HepG2 (cell line): ENCODE measurements around the gene ABCB6. TPM values are rescaled to one million over a fixed set of nuclear protein-coding genes. Genes with fewer than 3 reads are reported as not detected.

Source experiments
- AFF4 ChIP-seq: sonication (generic); formaldehyde crosslinking; IDR thresholded peaks from 2 replicates; pipeline ENCODE4 v1.4.0; 2020; ENCODE audit warnings: missing genetic modification reagents
- ATAD3A ChIP-seq: sonication (generic); formaldehyde crosslinking; IDR thresholded peaks from 2 replicates; pipeline ENCODE4 v1.4.0; 2020; ENCODE audit warnings: missing genetic modification reagents
- DBP ChIP-seq: sonication (generic); formaldehyde crosslinking; IDR thresholded peaks from 2 replicates; pipeline ENCODE4 v1.4.0; 2020; ENCODE audit warnings: missing genetic modification reagents; ENCODE audit errors: not compliant biosample characterization
- HOMEZ ChIP-seq: IDR thresholded peaks from 2 replicates; pipeline ENCODE4 v1.6.1; 2016; ENCODE audit warnings: low read depth
- KLF11 ChIP-seq: IDR thresholded peaks from 2 replicates; pipeline ENCODE4 v1.6.1; 2016; ENCODE audit warnings: missing compliant biosample characterization
- MEIS1 ChIP-seq: sonication (generic); formaldehyde crosslinking; IDR thresholded peaks from 2 replicates; pipeline ENCODE4 v1.9.0; 2021; ENCODE audit warnings: mild to moderate bottlenecking, missing genetic modification reagents, moderate library complexity, borderline replicate concordance
- NR2F1 ChIP-seq, 2 experiments: fragments of 450-650 bp in 1 of 2; formaldehyde crosslinking in 1 of 2; IDR thresholded peaks; 2 replicates each; pipeline versions ENCODE4 v1.5.0 to v1.6.1; 2016 to 2020; ENCODE audit warnings: mild to moderate bottlenecking in 1 of 2, missing compliant biosample characterization in 1 of 2, missing genetic modification reagents in 1 of 2, moderate library complexity in 1 of 2
- PAWR ChIP-seq: sonication (generic); formaldehyde crosslinking; IDR thresholded peaks from 2 replicates; pipeline ENCODE4 v1.4.0; 2020; ENCODE audit warnings: missing genetic modification reagents, mild to moderate bottlenecking, borderline replicate concordance
- RXRB ChIP-seq: IDR thresholded peaks from 2 replicates; pipeline ENCODE4 v1.6.1; 2016; ENCODE audit warnings: borderline replicate concordance, missing genetic modification reagents, missing compliant biosample characterization
- SNAPC2 ChIP-seq: sonication (generic); formaldehyde crosslinking; IDR thresholded peaks from 2 replicates; pipeline ENCODE4 v1.8.1; 2022; ENCODE audit warnings: mild to moderate bottlenecking, missing genetic modification reagents
- TAF1 ChIP-seq: sonication (generic); formaldehyde crosslinking; IDR thresholded peaks from 2 replicates; pipeline ENCODE4 v1.4.0; 2020; ENCODE audit warnings: missing genetic modification reagents
- TSC22D2 ChIP-seq: sonication (generic); formaldehyde crosslinking; IDR thresholded peaks from 2 replicates; pipeline ENCODE4 v1.5.1; 2020; ENCODE audit warnings: missing genetic modification reagents, mild to moderate bottlenecking, borderline replicate concordance
- ZFYVE20 ChIP-seq: sonication (generic); formaldehyde crosslinking; IDR thresholded peaks from 2 replicates; pipeline ENCODE4 v1.8.0; 2023; ENCODE audit warnings: low read depth, mild to moderate bottlenecking, moderate library complexity, missing genetic modification reagents, borderline replicate concordance
- ZNF253 ChIP-seq: sonication (generic); formaldehyde crosslinking; IDR thresholded peaks from 2 replicates; pipeline ENCODE4 v1.8.0; 2022; ENCODE audit warnings: mild to moderate bottlenecking, missing genetic modification reagents, borderline replicate concordance
- ZNF292 ChIP-seq: sonication (generic); formaldehyde crosslinking; IDR thresholded peaks from 2 replicates; pipeline ENCODE4 v1.8.1; 2022; ENCODE audit warnings: mild to moderate bottlenecking, low read depth, missing genetic modification reagents, borderline replicate concordance
- ZNF44 ChIP-seq: sonication (generic); formaldehyde crosslinking; IDR thresholded peaks from 2 replicates; pipeline ENCODE4 v1.5.1; 2020; ENCODE audit warnings: mild to moderate bottlenecking, missing genetic modification reagents
- ZNF546 ChIP-seq: sonication (generic); formaldehyde crosslinking; conservative IDR thresholded peaks from 2 replicates; pipeline ENCODE4 v1.8.1; 2023; ENCODE audit warnings: mild to moderate bottlenecking, missing genetic modification reagents
- ZNF576 ChIP-seq: sonication (generic); formaldehyde crosslinking; IDR thresholded peaks from 2 replicates; pipeline ENCODE4 v1.4.0; 2020; ENCODE audit warnings: mild to moderate bottlenecking, missing genetic modification reagents
- ZNF720 ChIP-seq: sonication (generic); formaldehyde crosslinking; IDR thresholded peaks from 2 replicates; pipeline ENCODE4 v1.4.0; 2020; ENCODE audit warnings: missing genetic modification reagents
- ZUFSP ChIP-seq: sonication (generic); formaldehyde crosslinking; IDR thresholded peaks from 2 replicates; pipeline ENCODE4 v1.9.0; 2021; ENCODE audit warnings: missing genetic modification reagents, mild to moderate bottlenecking, borderline replicate concordance
- polyA plus RNA-seq, 8 experiments: library from polyadenylated mRNA; depleted of rRNA in 3 of 8; stranded (reverse) in 7 of 8; unstranded in 1 of 8; fragments of >200 nt; fragmentation: Illumina TruSeq in 4 of 8; extraction: Trizol in 4 of 8; gene quantifications; 2 replicates each; pipeline versions ENCODE4 v1.2.1 to v1.2.3, GENCODE V29; 2011 to 2016; ENCODE audit warnings: low read depth in 4 of 8, missing spikeins in 1 of 8, mixed read lengths in 1 of 8; ENCODE audit not compliant: insufficient read depth in 1 of 8
- total RNA-seq, 5 experiments: library from RNA; depleted of rRNA; stranded (reverse); fragments of >200 nt; fragmentation: Illumina TruSeq; extraction: Trizol; gene quantifications; 2 replicates each; pipeline ENCODE4 v1.2.3, GENCODE V29; 2016; ENCODE audit warnings: low read depth in 1 of 5

The ABCB6 gene
- total and polyA plus RNA-seq, 2 of the 13 experiments (the other 11 are each of a cell fraction or from before 2014, with no cell fraction given) = 91.1 to 137 TPM

GRCh38 chr2:219177552-219178376, 41.0 kb downstream of the ABCB6 start, which contains the start of gene RETREG2 (continued):
- TF ChIP-seq TSC22D2 (peak; percentile 89; the same call in 1 of the 2 replicates), TAF1 (CRISPR knock-in tag) (peak; percentile 87), ZUFSP (CRISPR knock-in tag) (no peak), ZNF546 (CRISPR knock-in tag) (peak; percentile 67), AFF4 (CRISPR knock-in tag) (no peak), ATAD3A (CRISPR knock-in tag) (no peak), ZNF44 (no peak), DBP (CRISPR knock-in tag) (no peak), ZNF576 (CRISPR knock-in tag) (peak; percentile 68; the same call in 1 of the 2 replicates), KLF11 (no peak), ZNF720 (no peak), SNAPC2 (CRISPR knock-in tag) (0 out of 2 replicates have a peak, but pooled peaks have one; percentile 78), HOMEZ (no peak; the same call in 1 of the 2 replicates), ZFYVE20 (no peak; the same call in 1 of the 2 replicates), RXRB (CRISPR knock-in tag) (peak; percentile 47; the same call in 1 of the 2 replicates), ZNF253 (CRISPR knock-in tag) (peak; percentile 89), NR2F1 (CRISPR knock-in tag; IDR thresholded peaks at IDR 0.05) (no peak), MEIS1 (CRISPR knock-in tag) (0 out of 2 replicates have a peak, but pooled peaks have one; percentile 70), ZNF292 (CRISPR knock-in tag) (peak; percentile 38; the same call in 1 of the 2 replicates), PAWR (0 out of 2 replicates have a peak, but pooled peaks have one; percentile 30)
